Astrocyte (in vitro differentiated cells and primary cell): ENCODE measurements around the gene FIZ1. TPM values are rescaled to one million over a fixed set of nuclear protein-coding genes. Genes with fewer than 3 reads are reported as not detected.

ENCODE experiments used
- DNase-seq: peaks from one replicate; pipeline ENCODE4 v3.0.0-alpha.2; 2010; ENCODE audit warnings: low read depth
- FAIRE-seq: peaks from 2 replicates; lab custom pipeline; 2011; peaks lifted over from hg19 to GRCh38; lab: Jason Lieb, UNC
- H2AFZ ChIP-seq: 2 replicates; pipeline ENCODE4 v1.6.0; 2012; ENCODE audit warnings: low read depth, low read length, inconsistent platforms
- H3K27ac ChIP-seq: 2 replicates; pipeline ENCODE4 v1.5.1; 2011; ENCODE audit warnings: low read depth, low read length, inconsistent platforms
- H3K27me3 ChIP-seq: 2 replicates; pipeline ENCODE4 v1.6.0; 2011; ENCODE audit warnings: low read length, inconsistent platforms; ENCODE audit not compliant: insufficient read depth
- H3K36me3 ChIP-seq: 2 replicates; pipeline ENCODE4 v1.5.1; 2011; ENCODE audit warnings: low read length, inconsistent platforms; ENCODE audit not compliant: insufficient read depth
- H3K4me1 ChIP-seq: 2 replicates; pipeline ENCODE4 v1.5.1; 2011; ENCODE audit warnings: low read length, inconsistent platforms; ENCODE audit not compliant: insufficient read depth
- H3K4me2 ChIP-seq: 2 replicates; pipeline ENCODE4 v1.6.0; 2012; ENCODE audit warnings: low read length, inconsistent platforms
- H3K4me3 ChIP-seq: 2 replicates; pipeline ENCODE4 v1.5.1; 2011; ENCODE audit warnings: low read depth, mild to moderate bottlenecking, low read length, inconsistent platforms; ENCODE audit not compliant: insufficient read depth
- H3K79me2 ChIP-seq: 2 replicates; pipeline ENCODE4 v1.6.0; 2012; ENCODE audit warnings: mild to moderate bottlenecking, low read length, inconsistent platforms; ENCODE audit not compliant: insufficient read depth
- H3K9ac ChIP-seq: 2 replicates; pipeline ENCODE4 v1.6.0; 2012; ENCODE audit warnings: mild to moderate bottlenecking, low read length, inconsistent platforms
- H3K9me3 ChIP-seq: 2 replicates; pipeline ENCODE4 v1.5.1; 2012; ENCODE audit warnings: low read depth, mild to moderate bottlenecking, low read length, inconsistent platforms; ENCODE audit not compliant: insufficient read depth
- H4K20me1 ChIP-seq: 2 replicates; pipeline ENCODE4 v1.6.0; 2012; ENCODE audit warnings: low read length, inconsistent platforms; ENCODE audit not compliant: insufficient read depth
- H3K27ac Mint-ChIP-seq: one replicate; pipeline ENCODE4 v1.8.0; 2021; ENCODE audit warnings: mild to moderate bottlenecking, mixed read lengths; ENCODE audit not compliant: unreplicated experiment
- H3K27me3 Mint-ChIP-seq: one replicate; pipeline ENCODE4 v1.8.0; 2021; ENCODE audit warnings: low read depth, mixed read lengths; ENCODE audit not compliant: unreplicated experiment
- H3K36me3 Mint-ChIP-seq: one replicate; pipeline ENCODE4 v1.8.0; 2021; ENCODE audit warnings: low read depth, mixed read lengths; ENCODE audit not compliant: unreplicated experiment
- H3K4me1 Mint-ChIP-seq: one replicate; pipeline ENCODE4 v1.8.0; 2021; ENCODE audit warnings: low read depth, mixed read lengths; ENCODE audit not compliant: unreplicated experiment
- H3K4me3 Mint-ChIP-seq: one replicate; pipeline ENCODE4 v1.8.0; 2021; ENCODE audit warnings: mild to moderate bottlenecking, moderate library complexity, mixed read lengths; ENCODE audit not compliant: unreplicated experiment
- H3K9me3 Mint-ChIP-seq: one replicate; pipeline ENCODE4 v1.8.0; 2021; ENCODE audit warnings: mild to moderate bottlenecking, mixed read lengths; ENCODE audit not compliant: unreplicated experiment
- CTCF ChIP-seq: IDR thresholded peaks from 2 replicates; pipeline ENCODE4 v1.5.1; 2011; ENCODE audit warnings: low read depth, mild to moderate bottlenecking, inconsistent platforms, low read length, moderate library complexity; ENCODE audit not compliant: insufficient read depth
- EZH2 ChIP-seq: IDR thresholded peaks from 2 replicates; pipeline ENCODE4 v1.6.1; 2012; ENCODE audit warnings: mild to moderate bottlenecking, low read length, inconsistent platforms; ENCODE audit not compliant: insufficient read depth
- total RNA-seq: library from RNA; stranded (reverse); gene quantifications from 2 replicates; pipeline ENCODE4 v1.2.1, GENCODE V29; 2021

FIZ1 gene
- total RNA-seq, 1 donor from 2014 or later: 14.5 TPM

- Mint-ChIP-seq H3K4me1 (peaks cover 6% of the 10 kb centered on the region), H3K4me3 (no peak overlapping the region), H3K27ac (no peak overlapping the region), H3K9me3 (no peaks in the 10 kb centered on the region), H3K36me3 (peaks cover 6% of the 10 kb centered on the region), H3K27me3 (no peaks in the 10 kb centered on the region)
- Histone ChIP-seq H3K27me3 (no peaks in the 10 kb centered on the region), H3K27ac (no peak overlapping the region), H3K4me3 (no peak overlapping the region), H3K9me3 (no peaks in the 10 kb centered on the region), H3K4me1 (no peaks in the 10 kb centered on the region), H4K20me1 (peaks cover 13% of the 10 kb centered on the region), H3K36me3 (no peaks in the 10 kb centered on the region), H2AFZ (no peak overlapping the region), H3K4me2 (no peak overlapping the region), H3K9ac (no peak overlapping the region), H3K79me2 (peaks cover 6% of the 10 kb centered on the region)
- no peak for FAIRE-seq
- DNase-seq: no peak
- TF ChIP-seq CTCF (no peak), EZH2 (no peak)
Observed at GRCh38 chr19:55617426-55617825, 18.1 kb upstream of the FIZ1 start.

- no peaks in the 10 kb centered on the region for H3K9me3 Mint-ChIP-seq
- H3K4me1 Mint-ChIP-seq: peaks cover 8% of the 10 kb centered on the region
- DNase-seq: no peak
- Histone ChIP-seq H3K79me2 (peaks cover 15% of the 10 kb centered on the region), H4K20me1 (peaks cover 23% of the 10 kb centered on the region), H3K36me3 (no peaks in the 10 kb centered on the region), H3K27me3 (no peaks in the 10 kb centered on the region), H2AFZ (no peak overlapping the region), H3K4me1 (no peaks in the 10 kb centered on the region), H3K4me2 (no peak overlapping the region), H3K9ac (no peak overlapping the region), H3K27ac (no peak overlapping the region), H3K4me3 (no peak overlapping the region), H3K9me3 (no peaks in the 10 kb centered on the region)
- no peaks in the 10 kb centered on the region for H3K27me3 Mint-ChIP-seq
- FAIRE-seq: no peak
- H3K4me3 Mint-ChIP-seq: no peak overlapping the region
- peaks cover 6% of the 10 kb centered on the region for H3K36me3 Mint-ChIP-seq
- TF ChIP-seq EZH2 (no peak), CTCF (no peak)
- H3K27ac Mint-ChIP-seq: no peak overlapping the region
Observed at GRCh38 chr19:55616395-55616875, 17.1 kb upstream of the FIZ1 start.

GRCh38 chr19:55615543-55616394, 16.5 kb upstream of the FIZ1 start:
- no peaks in the 10 kb centered on the region for H3K9me3 ChIP-seq
- H3K36me3 Mint-ChIP-seq: peaks cover 8% of the 10 kb centered on the region

More at GRCh38 chr19:55615543-55616394, 16.5 kb upstream of the FIZ1 start:
- no peak overlapping the region for H2AFZ ChIP-seq
- no peaks in the 10 kb centered on the region for H3K36me3 ChIP-seq
- peaks cover 22% of the 10 kb centered on the region for H3K79me2 ChIP-seq
- H3K4me1 ChIP-seq: no peaks in the 10 kb centered on the region
- H3K27me3 Mint-ChIP-seq: no peaks in the 10 kb centered on the region
- no peaks in the 10 kb centered on the region for H3K9me3 Mint-ChIP-seq
- H3K4me3 ChIP-seq: no peak overlapping the region
- no peak overlapping the region for H3K9ac ChIP-seq
- H3K27ac ChIP-seq: no peak overlapping the region
- no peak overlapping the region for H3K4me3 Mint-ChIP-seq
- no peak overlapping the region for H3K4me2 ChIP-seq
- H3K27ac Mint-ChIP-seq: no peak overlapping the region
- TF ChIP-seq EZH2 (no peak), CTCF (no peak)
- H3K27me3 ChIP-seq: no peaks in the 10 kb centered on the region
- peaks cover 30% of the 10 kb centered on the region for H4K20me1 ChIP-seq
- H3K4me1 Mint-ChIP-seq: peaks cover 5% of the 10 kb centered on the region
- DNase-seq (no peak), FAIRE-seq (no peak)
